Vagina (tissue), 2 donors: ENCODE data around the gene C17orf50. TPM values are rescaled to one million over a fixed set of nuclear protein-coding genes. Genes with fewer than 3 reads are reported as not detected.

Source experiments
- DNase-seq, 2 donors: peaks; one replicate each; pipeline ENCODE4 v3.0.0-alpha.2; 2017; ENCODE audit errors: extremely low spot score in 2 of 2
- H3K27ac ChIP-seq: fragments of 200-600 bp; sonication (generic); one replicate; pipeline ENCODE4 v1.5.1; 2019
- H3K27me3 ChIP-seq: fragments of 200-600 bp; sonication (generic); one replicate; pipeline ENCODE4 v1.5.1; 2019
- H3K36me3 ChIP-seq, 2 donors: fragments of 200-600 bp; sonication (generic); one replicate each; pipeline ENCODE4 v1.5.1; 2017 to 2019
- H3K4me1 ChIP-seq: fragments of 200-600 bp; sonication (generic); one replicate; pipeline ENCODE4 v1.5.1; 2019
- H3K4me3 ChIP-seq, 2 donors: fragments of 200-600 bp; sonication (generic); 1 replicate in 1 of 2; 2 replicates in 1 of 2; pipeline ENCODE4 v1.5.1; 2016 to 2019
- H3K9me3 ChIP-seq: fragments of 200-600 bp; sonication (generic); one replicate; pipeline ENCODE4 v1.5.1; 2019
- CTCF ChIP-seq, 3 experiments: fragments of 450-650 bp in 2 of 3; fragments of 200-600 bp in 1 of 3; sonication (generic) in 1 of 3; IDR thresholded peaks; one replicate each; pipeline ENCODE4 v1.5.1; 2017 to 2019; ENCODE audit warnings: antibody characterized with exemption in 3 of 3, mild to moderate bottlenecking in 2 of 3, moderate library complexity in 2 of 3
- POLR2A ChIP-seq, 2 donors: fragments of 450-650 bp; IDR thresholded peaks; one replicate each; pipeline ENCODE4 v1.6.1; 2017; ENCODE audit warnings: antibody characterized with exemption in 2 of 2, mild to moderate bottlenecking in 2 of 2, moderate library complexity in 2 of 2
- POLR2AphosphoS5 ChIP-seq, 2 donors: sonication (generic); formaldehyde crosslinking; IDR thresholded peaks; one replicate each; pipeline ENCODE4 v1.9.0; 2017; ENCODE audit warnings: antibody characterized with exemption in 2 of 2, mild to moderate bottlenecking in 2 of 2, low read depth in 1 of 2; ENCODE audit not compliant: insufficient read depth in 1 of 2
- intact Hi-C: fragments of 100-400 bp; cut with DNase I; formaldehyde crosslinking; loops from one replicate; pipeline ENCODE4 v1.15.1; 2023
- total RNA-seq: library from RNA; depleted of rRNA; stranded (reverse); fragments of >200 nt; gene quantifications from one replicate; pipeline ENCODE4 v1.2.3, GENCODE V29; 2016

C17orf50 gene
- total RNA-seq, 1 donor from 2014 or later, result not detected

GRCh38 chr17:35784895-35785294 lies 24.2 kb downstream of the C17orf50 start:
- TF ChIP-seq POLR2A (IDR thresholded peaks at IDR 0.05), result no peak
- no peak for TF ChIP-seq POLR2AphosphoS5 (IDR thresholded peaks at IDR 0.05; ENCODE audit: insufficient read depth in 1 of 2, low read depth in 1 of 2)
- TF ChIP-seq CTCF (IDR thresholded peaks at IDR 0.05), result no peak
- Histone ChIP-seq H3K4me1 (peaks cover 63% of the 10 kb centered on the region), H3K27me3 (no peaks in the 10 kb centered on the region), H3K36me3 (no peaks in the 10 kb centered on the region), H3K9me3 (no peaks in the 10 kb centered on the region), H3K27ac (no peak overlapping the region), H3K4me3 (no peak overlapping the region)
- DNase-seq, result no peak
- intact Hi-C loops, result no loop called here

- Histone ChIP-seq H3K4me1 (peaks cover 63% of the 10 kb centered on the region), H3K36me3 (no peaks in the 10 kb centered on the region), H3K9me3 (no peaks in the 10 kb centered on the region), H3K27me3 (no peaks in the 10 kb centered on the region), H3K27ac (peak overlapping the region; percentile 50), H3K4me3 (no peak overlapping the region)
- DNase-seq, result no peak
- no peak for TF ChIP-seq CTCF (IDR thresholded peaks at IDR 0.05)
- no peak for TF ChIP-seq POLR2A (IDR thresholded peaks at IDR 0.05)
- peak in 1 of 2 donors; percentile 40 for TF ChIP-seq POLR2AphosphoS5 (IDR thresholded peaks at IDR 0.05; ENCODE audit: insufficient read depth in 1 of 2, low read depth in 1 of 2)
- intact Hi-C loops, result no loop called here
Measured at GRCh38 chr17:35786941-35787432, 26.3 kb downstream of the C17orf50 start.

GRCh38 chr17:35788477-35789368 lies 28.0 kb downstream of the C17orf50 start:
- H3K4me3 ChIP-seq, result no peak overlapping the region
- DNase-seq, result no peak
- intact Hi-C loops, result no loop called here
- peak overlapping the region; percentile 44 for H3K27ac ChIP-seq
- no peaks in the 10 kb centered on the region for H3K36me3 ChIP-seq
- H3K27me3 ChIP-seq, result no peaks in the 10 kb centered on the region
- peaks cover 51% of the 10 kb centered on the region for H3K4me1 ChIP-seq
- no peaks in the 10 kb centered on the region for H3K9me3 ChIP-seq
- TF ChIP-seq POLR2AphosphoS5 (IDR thresholded peaks at IDR 0.05; ENCODE audit: insufficient read depth in 1 of 2, low read depth in 1 of 2) (peak in 1 of 2 donors; percentile 13), POLR2A (IDR thresholded peaks at IDR 0.05) (no peak)

GRCh38 chr17:35790841-35791240 lies 30.2 kb downstream of the C17orf50 start:
- no peak for DNase-seq
- intact Hi-C loops, result no loop called here
- Histone ChIP-seq H3K9me3 (no peaks in the 10 kb centered on the region), H3K4me1 (peaks cover 38% of the 10 kb centered on the region), H3K27ac (no peak overlapping the region), H3K4me3 (no peak overlapping the region), H3K36me3 (no peaks in the 10 kb centered on the region), H3K27me3 (no peaks in the 10 kb centered on the region)
- TF ChIP-seq POLR2AphosphoS5 (IDR thresholded peaks at IDR 0.05; ENCODE audit: insufficient read depth in 1 of 2, low read depth in 1 of 2) (no peak), POLR2A (IDR thresholded peaks at IDR 0.05) (no peak), CTCF (IDR thresholded peaks at IDR 0.05) (no peak)

- no peaks in the 10 kb centered on the region for H3K27me3 ChIP-seq
- no peaks in the 10 kb centered on the region for H3K9me3 ChIP-seq
- no peak overlapping the region for H3K4me3 ChIP-seq
- H3K27ac ChIP-seq, result no peak overlapping the region
- intact Hi-C loops, result no loop called here
- no peaks in the 10 kb centered on the region for H3K36me3 ChIP-seq
- peaks cover 29% of the 10 kb centered on the region for H3K4me1 ChIP-seq
- no peak for DNase-seq
- TF ChIP-seq CTCF (IDR thresholded peaks at IDR 0.05) (no peak), POLR2AphosphoS5 (IDR thresholded peaks at IDR 0.05; ENCODE audit: insufficient read depth in 1 of 2, low read depth in 1 of 2) (no peak), POLR2A (IDR thresholded peaks at IDR 0.05) (no peak)
Measured at GRCh38 chr17:35791681-35792350, 31.1 kb downstream of the C17orf50 start.
